ENCODE data around the gene RFX2. TPM values are rescaled to one million over a fixed set of nuclear protein-coding genes. Genes with fewer than 3 reads are reported as not detected.

RFX2 gene
- total RNA-seq, 1 experiment from 2014 or later, result 13.7 TPM

DNA sequence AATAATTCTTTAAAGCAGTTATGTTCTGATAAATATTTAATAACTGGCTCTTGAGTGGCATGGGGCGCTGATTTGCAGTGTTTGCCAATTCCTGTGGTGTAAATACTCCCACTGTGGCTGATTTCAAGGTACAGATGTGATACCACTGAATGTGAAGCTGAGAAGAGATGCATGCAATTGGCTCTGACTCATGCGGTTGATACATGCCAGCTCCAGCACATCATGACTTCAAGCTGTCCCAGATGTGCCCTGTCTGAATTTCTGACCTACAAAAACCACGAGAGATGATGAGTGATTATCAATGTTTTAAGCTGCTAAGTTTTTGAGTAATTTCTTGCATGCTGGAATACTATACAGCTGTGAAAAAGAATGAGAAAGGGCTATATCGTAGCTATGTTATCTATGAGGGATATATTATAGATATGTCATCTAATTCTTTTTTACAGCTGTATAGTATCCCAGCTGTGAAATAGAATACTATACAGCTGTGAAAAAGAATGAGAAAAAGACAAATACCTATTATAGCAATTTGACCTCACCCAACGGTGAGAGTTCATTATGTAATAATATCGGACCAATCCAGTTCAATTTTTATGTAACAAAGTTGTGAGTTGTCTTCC lies 17.5 kb upstream of the RFX2 start:
- intact Hi-C loops (cut with micrococcal nuclease; ENCODE audit: unreplicated experiment), result loop anchor here (5.0 kb wide), 2 partner anchors 141 to 169 kb away; no protein-coding TSS in a partner anchor
- H3K27ac Mint-ChIP-seq (ENCODE audit: unreplicated experiment), result no peak overlapping the region
- no peaks in the 10 kb centered on the region for H3K27me3 Mint-ChIP-seq (ENCODE audit: unreplicated experiment)
- H3K4me3 Mint-ChIP-seq (ENCODE audit: low read depth, unreplicated experiment), result no peak overlapping the region
- TF ChIP-seq, protein P1, sequence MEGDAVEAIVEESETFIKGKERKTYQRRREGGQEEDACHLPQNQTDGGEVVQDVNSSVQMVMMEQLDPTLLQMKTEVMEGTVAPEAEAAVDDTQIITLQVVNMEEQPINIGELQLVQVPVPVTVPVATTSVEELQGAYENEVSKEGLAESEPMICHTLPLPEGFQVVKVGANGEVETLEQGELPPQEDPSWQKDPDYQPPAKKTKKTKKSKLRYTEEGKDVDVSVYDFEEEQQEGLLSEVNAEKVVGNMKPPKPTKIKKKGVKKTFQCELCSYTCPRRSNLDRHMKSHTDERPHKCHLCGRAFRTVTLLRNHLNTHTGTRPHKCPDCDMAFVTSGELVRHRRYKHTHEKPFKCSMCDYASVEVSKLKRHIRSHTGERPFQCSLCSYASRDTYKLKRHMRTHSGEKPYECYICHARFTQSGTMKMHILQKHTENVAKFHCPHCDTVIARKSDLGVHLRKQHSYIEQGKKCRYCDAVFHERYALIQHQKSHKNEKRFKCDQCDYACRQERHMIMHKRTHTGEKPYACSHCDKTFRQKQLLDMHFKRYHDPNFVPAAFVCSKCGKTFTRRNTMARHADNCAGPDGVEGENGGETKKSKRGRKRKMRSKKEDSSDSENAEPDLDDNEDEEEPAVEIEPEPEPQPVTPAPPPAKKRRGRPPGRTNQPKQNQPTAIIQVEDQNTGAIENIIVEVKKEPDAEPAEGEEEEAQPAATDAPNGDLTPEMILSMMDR (IDR thresholded peaks at IDR 0.05; ENCODE audit: unreplicated experiment), result no peak
- no TSS peak for BruUV-seq (replicated peaks)
- no peak for DNase-seq
- CTCF ChIA-PET, result no interaction called here
- H3K36me3 Mint-ChIP-seq (ENCODE audit: insufficient read depth, unreplicated experiment), result no peaks in the 10 kb centered on the region
- peaks cover 3% of the 10 kb centered on the region for H3K9me3 Mint-ChIP-seq (ENCODE audit: low read depth, unreplicated experiment)
- H3K4me1 Mint-ChIP-seq (ENCODE audit: low read depth, unreplicated experiment), result no peaks in the 10 kb centered on the region

DNA sequence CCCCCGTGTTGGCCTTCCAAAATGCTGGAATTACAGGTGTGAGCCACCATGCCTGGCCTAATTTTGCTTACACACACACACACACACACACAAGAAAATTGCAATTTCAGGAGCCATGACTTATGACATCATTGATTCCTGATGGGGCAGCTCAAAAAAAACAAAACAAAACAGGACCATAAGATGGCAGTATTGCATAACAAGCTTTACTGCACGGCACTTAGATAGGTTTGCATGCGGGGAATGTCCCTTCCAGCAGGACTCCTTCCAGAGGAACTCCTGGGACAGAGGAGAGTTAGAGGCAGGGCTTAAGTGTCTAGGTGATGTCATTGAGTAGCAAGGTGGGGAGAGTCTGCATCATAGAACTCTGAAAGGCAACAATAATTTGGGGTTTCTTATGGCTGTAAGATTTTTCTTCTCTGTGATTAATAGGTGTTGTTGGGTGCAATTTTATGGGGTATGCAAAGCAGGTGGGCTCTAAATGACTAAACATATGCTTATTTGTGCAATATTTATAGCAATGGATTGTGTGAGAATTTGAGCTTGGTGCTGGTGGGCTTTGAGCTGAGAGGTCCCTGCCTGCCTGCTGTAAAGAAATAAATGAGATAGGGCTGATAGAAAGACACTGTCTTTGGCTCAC lies 16.2 kb upstream of the RFX2 start:
- CTCF ChIA-PET, result interaction anchor here (0.5 to 2.3 kb wide), 13 partner anchors 21 to 753 kb away, joined by 3 to 32 read pairs (median 3); no protein-coding TSS in a partner anchor
- intact Hi-C loops (cut with micrococcal nuclease; ENCODE audit: unreplicated experiment), result loop anchor here (5.0 kb wide), 2 partner anchors 139 to 171 kb away; no protein-coding TSS in a partner anchor
- peak; percentile 32 for DNase-seq
- Mint-ChIP-seq H3K4me3 (ENCODE audit: low read depth, unreplicated experiment) (no peak overlapping the region), H3K27ac (ENCODE audit: unreplicated experiment) (peak overlapping the region; percentile 58), H3K36me3 (ENCODE audit: insufficient read depth, unreplicated experiment) (no peaks in the 10 kb centered on the region), H3K9me3 (ENCODE audit: low read depth, unreplicated experiment) (peaks cover 3% of the 10 kb centered on the region), H3K4me1 (ENCODE audit: low read depth, unreplicated experiment) (no peaks in the 10 kb centered on the region), H3K27me3 (ENCODE audit: unreplicated experiment) (no peaks in the 10 kb centered on the region)
- TF ChIP-seq, protein P1 (IDR thresholded peaks at IDR 0.05; ENCODE audit: unreplicated experiment), result no peak
- no TSS peak for BruUV-seq (replicated peaks)

DNA sequence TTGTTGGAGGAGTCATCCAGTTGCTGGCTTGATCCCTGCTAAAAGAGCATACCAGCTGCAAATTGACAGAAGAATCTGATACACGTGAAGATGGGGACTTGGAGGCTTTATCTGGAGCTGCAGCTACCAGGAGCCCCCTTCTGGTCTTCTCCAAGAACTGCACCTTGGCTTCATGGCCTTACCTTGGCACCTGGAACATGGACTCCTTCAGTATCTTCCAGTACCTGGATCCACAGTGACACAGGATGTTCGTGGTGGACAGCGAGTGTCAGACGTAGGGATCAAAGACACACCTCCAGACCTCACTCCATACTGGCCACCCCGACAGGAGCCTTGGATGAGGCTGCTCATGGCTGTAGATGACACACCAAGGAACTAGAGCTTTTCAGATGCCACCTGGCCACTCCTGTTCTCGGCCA lies 15.3 kb upstream of the RFX2 start:
- no peaks in the 10 kb centered on the region for H3K4me1 Mint-ChIP-seq (ENCODE audit: low read depth, unreplicated experiment)
- BruUV-seq (replicated peaks), result no TSS peak
- peak; percentile 59 for DNase-seq
- H3K27me3 Mint-ChIP-seq (ENCODE audit: unreplicated experiment), result no peaks in the 10 kb centered on the region
- H3K9me3 Mint-ChIP-seq (ENCODE audit: low read depth, unreplicated experiment), result peaks cover 3% of the 10 kb centered on the region
- H3K27ac Mint-ChIP-seq (ENCODE audit: unreplicated experiment), result no peak overlapping the region
- no peak overlapping the region for H3K4me3 Mint-ChIP-seq (ENCODE audit: low read depth, unreplicated experiment)
- CTCF ChIA-PET, result interaction anchor here (0.5 to 2.3 kb wide), 11 partner anchors 20 to 754 kb away, joined by 3 to 32 read pairs (median 3); no protein-coding TSS in a partner anchor
- H3K36me3 Mint-ChIP-seq (ENCODE audit: insufficient read depth, unreplicated experiment), result no peaks in the 10 kb centered on the region
- intact Hi-C loops (cut with micrococcal nuclease; ENCODE audit: unreplicated experiment), result loop anchor here (1.0 to 5.0 kb wide), 4 partner anchors 76 to 229 kb away; no protein-coding TSS in a partner anchor
- TF ChIP-seq, protein P1 (IDR thresholded peaks at IDR 0.05; ENCODE audit: unreplicated experiment), result peak; percentile 73

DNA sequence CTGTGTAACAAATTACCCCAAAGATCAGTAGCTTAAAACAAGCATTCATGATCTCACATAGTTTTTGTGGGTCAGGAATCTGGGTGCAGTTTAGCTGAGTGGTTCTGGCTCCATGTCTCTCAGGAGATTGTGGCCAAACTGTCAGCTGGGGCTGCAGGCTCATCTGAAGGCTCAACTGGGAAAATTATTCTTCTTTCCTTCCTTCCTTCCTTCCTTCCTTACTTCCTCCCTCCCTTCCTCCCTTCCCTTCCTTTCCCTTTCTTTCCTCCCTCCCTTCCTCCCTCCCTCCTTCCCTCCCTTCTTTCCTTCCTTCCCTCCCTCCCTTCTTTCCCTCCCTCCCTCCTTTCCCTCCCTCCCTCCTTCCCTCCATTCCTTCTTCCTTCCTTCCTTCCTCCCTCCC lies 8.7 kb upstream of the RFX2 start:
- Mint-ChIP-seq H3K9me3 (ENCODE audit: low read depth, unreplicated experiment) (peaks cover 6% of the 10 kb centered on the region), H3K27ac (ENCODE audit: unreplicated experiment) (no peak overlapping the region), H3K4me3 (ENCODE audit: low read depth, unreplicated experiment) (no peak overlapping the region), H3K4me1 (ENCODE audit: low read depth, unreplicated experiment) (no peaks in the 10 kb centered on the region), H3K36me3 (ENCODE audit: insufficient read depth, unreplicated experiment) (no peaks in the 10 kb centered on the region), H3K27me3 (ENCODE audit: unreplicated experiment) (peaks cover 14% of the 10 kb centered on the region)
- TF ChIP-seq, protein P1 (IDR thresholded peaks at IDR 0.05; ENCODE audit: unreplicated experiment), result no peak
- intact Hi-C loops (cut with micrococcal nuclease; ENCODE audit: unreplicated experiment), result no loop called here
- CTCF ChIA-PET, result no interaction called here
- no TSS peak for BruUV-seq (replicated peaks)
- no peak for DNase-seq

Measured in Calu3 (cell line).